Measurements from ENCODE around the gene MAP2.

DNA sequence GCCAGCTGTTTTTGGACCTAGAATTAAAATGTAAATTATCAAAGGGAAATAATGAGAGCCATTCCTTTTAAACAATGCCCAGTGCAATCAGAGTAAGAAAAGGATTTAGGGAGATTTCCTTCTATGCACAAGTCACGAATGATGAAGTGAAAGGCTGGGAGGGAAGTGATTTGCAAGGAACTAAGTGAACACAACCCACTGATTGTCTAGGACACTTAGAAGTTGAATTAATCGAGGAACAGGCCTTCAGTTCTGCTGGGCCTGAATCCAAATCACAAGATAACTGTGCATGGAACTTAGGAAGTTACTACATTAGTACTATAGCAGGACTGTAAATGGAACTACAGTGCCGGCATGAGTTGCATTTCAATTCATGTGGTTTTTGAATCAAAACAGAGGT lies 17.7 kb downstream of the MAP2 start:
- TF ChIP-seq, protein P1, sequence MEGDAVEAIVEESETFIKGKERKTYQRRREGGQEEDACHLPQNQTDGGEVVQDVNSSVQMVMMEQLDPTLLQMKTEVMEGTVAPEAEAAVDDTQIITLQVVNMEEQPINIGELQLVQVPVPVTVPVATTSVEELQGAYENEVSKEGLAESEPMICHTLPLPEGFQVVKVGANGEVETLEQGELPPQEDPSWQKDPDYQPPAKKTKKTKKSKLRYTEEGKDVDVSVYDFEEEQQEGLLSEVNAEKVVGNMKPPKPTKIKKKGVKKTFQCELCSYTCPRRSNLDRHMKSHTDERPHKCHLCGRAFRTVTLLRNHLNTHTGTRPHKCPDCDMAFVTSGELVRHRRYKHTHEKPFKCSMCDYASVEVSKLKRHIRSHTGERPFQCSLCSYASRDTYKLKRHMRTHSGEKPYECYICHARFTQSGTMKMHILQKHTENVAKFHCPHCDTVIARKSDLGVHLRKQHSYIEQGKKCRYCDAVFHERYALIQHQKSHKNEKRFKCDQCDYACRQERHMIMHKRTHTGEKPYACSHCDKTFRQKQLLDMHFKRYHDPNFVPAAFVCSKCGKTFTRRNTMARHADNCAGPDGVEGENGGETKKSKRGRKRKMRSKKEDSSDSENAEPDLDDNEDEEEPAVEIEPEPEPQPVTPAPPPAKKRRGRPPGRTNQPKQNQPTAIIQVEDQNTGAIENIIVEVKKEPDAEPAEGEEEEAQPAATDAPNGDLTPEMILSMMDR (conservative IDR thresholded peaks at IDR 0.05; ENCODE audit: low read depth in 2 of 2), result no peak
- TF ChIP-seq POLR2AphosphoS5 (IDR thresholded peaks at IDR 0.05; ENCODE audit: low read depth) (no peak), EZH2 (IDR thresholded peaks at IDR 0.05; ENCODE audit: low read depth, unreplicated experiment) (no peak), NANOG (IDR thresholded peaks at IDR 0.05; ENCODE audit: borderline replicate concordance) (no peak), EZH2phosphoT487 (IDR thresholded peaks at IDR 0.05; ENCODE audit: unreplicated experiment) (no peak), JUNB (IDR thresholded peaks at IDR 0.05; ENCODE audit: unreplicated experiment) (no peak), ZNF114 (CRISPR knock-in tag; IDR thresholded peaks at IDR 0.05) (no peak)
- TF ChIP-seq, protein P2, sequence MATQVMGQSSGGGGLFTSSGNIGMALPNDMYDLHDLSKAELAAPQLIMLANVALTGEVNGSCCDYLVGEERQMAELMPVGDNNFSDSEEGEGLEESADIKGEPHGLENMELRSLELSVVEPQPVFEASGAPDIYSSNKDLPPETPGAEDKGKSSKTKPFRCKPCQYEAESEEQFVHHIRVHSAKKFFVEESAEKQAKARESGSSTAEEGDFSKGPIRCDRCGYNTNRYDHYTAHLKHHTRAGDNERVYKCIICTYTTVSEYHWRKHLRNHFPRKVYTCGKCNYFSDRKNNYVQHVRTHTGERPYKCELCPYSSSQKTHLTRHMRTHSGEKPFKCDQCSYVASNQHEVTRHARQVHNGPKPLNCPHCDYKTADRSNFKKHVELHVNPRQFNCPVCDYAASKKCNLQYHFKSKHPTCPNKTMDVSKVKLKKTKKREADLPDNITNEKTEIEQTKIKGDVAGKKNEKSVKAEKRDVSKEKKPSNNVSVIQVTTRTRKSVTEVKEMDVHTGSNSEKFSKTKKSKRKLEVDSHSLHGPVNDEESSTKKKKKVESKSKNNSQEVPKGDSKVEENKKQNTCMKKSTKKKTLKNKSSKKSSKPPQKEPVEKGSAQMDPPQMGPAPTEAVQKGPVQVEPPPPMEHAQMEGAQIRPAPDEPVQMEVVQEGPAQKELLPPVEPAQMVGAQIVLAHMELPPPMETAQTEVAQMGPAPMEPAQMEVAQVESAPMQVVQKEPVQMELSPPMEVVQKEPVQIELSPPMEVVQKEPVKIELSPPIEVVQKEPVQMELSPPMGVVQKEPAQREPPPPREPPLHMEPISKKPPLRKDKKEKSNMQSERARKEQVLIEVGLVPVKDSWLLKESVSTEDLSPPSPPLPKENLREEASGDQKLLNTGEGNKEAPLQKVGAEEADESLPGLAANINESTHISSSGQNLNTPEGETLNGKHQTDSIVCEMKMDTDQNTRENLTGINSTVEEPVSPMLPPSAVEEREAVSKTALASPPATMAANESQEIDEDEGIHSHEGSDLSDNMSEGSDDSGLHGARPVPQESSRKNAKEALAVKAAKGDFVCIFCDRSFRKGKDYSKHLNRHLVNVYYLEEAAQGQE (IDR thresholded peaks at IDR 0.05; ENCODE audit: unreplicated experiment), result no peak

Data from GM23338 (cell line).